Measurements from ENCODE around the gene MDFIC. TPM values are rescaled to one million over a fixed set of nuclear protein-coding genes. Genes with fewer than 3 reads are reported as not detected.

Gene MDFIC
- total and polyA plus RNA-seq, 4 donors: 3.2 to 6.6 (median 5.3) TPM

GRCh38 chr7:114931656-114932011, 9.7 kb downstream of the MDFIC start:
- WGBS: 85% methylated on average over 9 of the region's 9 CpGs

More at GRCh38 chr7:114931656-114932011, 9.7 kb downstream of the MDFIC start:
- DNase-seq (ENCODE audit: low spot score): no peak
- H3K4me3 ChIP-seq (ENCODE audit: low read depth in 1 of 3, low read length in 3 of 3): no peak overlapping the region
- TF ChIP-seq TAF1 (conservative IDR thresholded peaks at IDR 0.05) (no peak), RXRA (IDR thresholded peaks at IDR 0.05) (no peak), HNF4A (conservative IDR thresholded peaks at IDR 0.05) (no peak), NR2F2 (IDR thresholded peaks at IDR 0.05) (no peak), JUND (IDR thresholded peaks at IDR 0.05) (no peak), RAD21 (IDR thresholded peaks at IDR 0.05) (no peak), HNF4G (IDR thresholded peaks at IDR 0.05) (no peak), FOXA2 (IDR thresholded peaks at IDR 0.05) (no peak), GABPA (IDR thresholded peaks at IDR 0.05 in 1 of 2, conservative IDR thresholded peaks at IDR 0.05 in 1 of 2) (no peak), EGR1 (IDR thresholded peaks at IDR 0.05; ENCODE audit: low read depth in 2 of 2) (no peak), REST (IDR thresholded peaks at IDR 0.05) (no peak), YY1 (IDR thresholded peaks at IDR 0.05) (no peak), FOXA1 (IDR thresholded peaks at IDR 0.05) (no peak)
- TF ChIP-seq, protein P1, sequence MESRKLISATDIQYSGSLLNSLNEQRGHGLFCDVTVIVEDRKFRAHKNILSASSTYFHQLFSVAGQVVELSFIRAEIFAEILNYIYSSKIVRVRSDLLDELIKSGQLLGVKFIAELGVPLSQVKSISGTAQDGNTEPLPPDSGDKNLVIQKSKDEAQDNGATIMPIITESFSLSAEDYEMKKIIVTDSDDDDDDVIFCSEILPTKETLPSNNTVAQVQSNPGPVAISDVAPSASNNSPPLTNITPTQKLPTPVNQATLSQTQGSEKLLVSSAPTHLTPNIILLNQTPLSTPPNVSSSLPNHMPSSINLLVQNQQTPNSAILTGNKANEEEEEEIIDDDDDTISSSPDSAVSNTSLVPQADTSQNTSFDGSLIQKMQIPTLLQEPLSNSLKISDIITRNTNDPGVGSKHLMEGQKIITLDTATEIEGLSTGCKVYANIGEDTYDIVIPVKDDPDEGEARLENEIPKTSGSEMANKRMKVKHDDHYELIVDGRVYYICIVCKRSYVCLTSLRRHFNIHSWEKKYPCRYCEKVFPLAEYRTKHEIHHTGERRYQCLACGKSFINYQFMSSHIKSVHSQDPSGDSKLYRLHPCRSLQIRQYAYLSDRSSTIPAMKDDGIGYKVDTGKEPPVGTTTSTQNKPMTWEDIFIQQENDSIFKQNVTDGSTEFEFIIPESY (IDR thresholded peaks at IDR 0.05): no peak
- TF ChIP-seq, protein P2, sequence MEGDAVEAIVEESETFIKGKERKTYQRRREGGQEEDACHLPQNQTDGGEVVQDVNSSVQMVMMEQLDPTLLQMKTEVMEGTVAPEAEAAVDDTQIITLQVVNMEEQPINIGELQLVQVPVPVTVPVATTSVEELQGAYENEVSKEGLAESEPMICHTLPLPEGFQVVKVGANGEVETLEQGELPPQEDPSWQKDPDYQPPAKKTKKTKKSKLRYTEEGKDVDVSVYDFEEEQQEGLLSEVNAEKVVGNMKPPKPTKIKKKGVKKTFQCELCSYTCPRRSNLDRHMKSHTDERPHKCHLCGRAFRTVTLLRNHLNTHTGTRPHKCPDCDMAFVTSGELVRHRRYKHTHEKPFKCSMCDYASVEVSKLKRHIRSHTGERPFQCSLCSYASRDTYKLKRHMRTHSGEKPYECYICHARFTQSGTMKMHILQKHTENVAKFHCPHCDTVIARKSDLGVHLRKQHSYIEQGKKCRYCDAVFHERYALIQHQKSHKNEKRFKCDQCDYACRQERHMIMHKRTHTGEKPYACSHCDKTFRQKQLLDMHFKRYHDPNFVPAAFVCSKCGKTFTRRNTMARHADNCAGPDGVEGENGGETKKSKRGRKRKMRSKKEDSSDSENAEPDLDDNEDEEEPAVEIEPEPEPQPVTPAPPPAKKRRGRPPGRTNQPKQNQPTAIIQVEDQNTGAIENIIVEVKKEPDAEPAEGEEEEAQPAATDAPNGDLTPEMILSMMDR (IDR thresholded peaks at IDR 0.05; ENCODE audit: low read depth, low read length, missing input control): no peak
- TF ChIP-seq, protein P3, sequence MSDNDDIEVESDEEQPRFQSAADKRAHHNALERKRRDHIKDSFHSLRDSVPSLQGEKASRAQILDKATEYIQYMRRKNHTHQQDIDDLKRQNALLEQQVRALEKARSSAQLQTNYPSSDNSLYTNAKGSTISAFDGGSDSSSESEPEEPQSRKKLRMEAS (IDR thresholded peaks at IDR 0.05): no peak
- no peaks in the 10 kb centered on the region for H3K27me3 ChIP-seq (ENCODE audit: control insufficient read depth in 4 of 4, insufficient read depth in 4 of 4, low read length in 3 of 4)
- no peak overlapping the region for H3K27ac ChIP-seq (ENCODE audit: low read depth in 1 of 2, low read length in 2 of 2)
- no peaks in the 10 kb centered on the region for H3K9me3 ChIP-seq (ENCODE audit: control insufficient read depth in 4 of 4, low read length in 3 of 4)
- H3K9ac ChIP-seq (ENCODE audit: low read depth in 1 of 2, low read length in 2 of 2): no peak overlapping the region
- peaks cover 0 to 5% (median 2%) of the 10 kb centered on the region in 4 donors for H3K4me1 ChIP-seq (ENCODE audit: control insufficient read depth in 4 of 4, insufficient read depth in 4 of 4, low read length in 3 of 4)
- H3K36me3 ChIP-seq (ENCODE audit: control insufficient read depth in 4 of 4, insufficient read depth in 3 of 4, low read depth in 1 of 4, low read length in 3 of 4): peaks cover 0 to 4% (median 0%) of the 10 kb centered on the region in 4 donors

Data from liver (tissue), 9 donors.